Activated CD4-positive, alpha-beta T cell treated with anti-CD3 and anti-CD28 coated beads, Interleukin-2, Interleukin-4, amounts not matched to agents 100 ng/mL and 50 ng/mL, durations not matched to agents 16 hours and 8 hours (primary cell): ENCODE results near the gene FYN.

Experiments used
- DNase-seq: peaks from one replicate; pipeline ENCODE4 v3.0.0-alpha.2; 2020; ENCODE audit warnings: low spot score

FYN gene

GRCh38 chr6:111625461-111626391 is 247.5 kb downstream of the FYN start:
- no peak for DNase-seq

- DNase-seq: no peak
Measured at GRCh38 chr6:111625099-111625416, 248.2 kb downstream of the FYN start.

GRCh38 chr6:111624401-111625098 is 248.7 kb downstream of the FYN start:
- DNase-seq: no peak

GRCh38 chr6:111623046-111623718 is 250.1 kb downstream of the FYN start:
- no peak for DNase-seq

- DNase-seq: no peak
Measured at GRCh38 chr6:111620169-111620568, 253.1 kb downstream of the FYN start.

- DNase-seq: no peak
Measured at GRCh38 chr6:111618407-111618806, 254.8 kb downstream of the FYN start.

GRCh38 chr6:111617149-111617548 is 256.1 kb downstream of the FYN start:
- DNase-seq: no peak

- no peak for DNase-seq
Measured at GRCh38 chr6:111615916-111616612, 257.2 kb downstream of the FYN start.

GRCh38 chr6:111614833-111615582 is 258.2 kb downstream of the FYN start:
- DNase-seq: no peak

- no peak for DNase-seq
Measured at GRCh38 chr6:111612379-111612778, 260.9 kb downstream of the FYN start.

- no peak for DNase-seq
Measured at GRCh38 chr6:111610548-111611172, 262.6 kb downstream of the FYN start.
